ENCODE results near the gene PDGFD. TPM values are rescaled to one million over a fixed set of nuclear protein-coding genes. Genes with fewer than 3 reads are reported as not detected.

The PDGFD gene
- total and polyA plus RNA-seq, 2 donors (not counting 1 experiment from before 2014, with no cell fraction given), result 1.3 TPM

GRCh38 chr11:103995896-103996295 lies 168.1 kb downstream of the PDGFD start:
- no peaks in the 10 kb centered on the region for H3K27me3 ChIP-seq (ENCODE audit: control insufficient read depth, insufficient read depth, low read length)
- TF ChIP-seq EZH2 (IDR thresholded peaks at IDR 0.05; ENCODE audit: low read length, missing control alignments) (no peak), CTCF (conservative IDR thresholded peaks at IDR 0.05 in 1 of 2, IDR thresholded peaks at IDR 0.05 in 1 of 2; ENCODE audit: low read depth in 1 of 2, low read length in 2 of 2) (no peak)
- H3K4me3 ChIP-seq (replicated peaks in 1 of 4; ENCODE audit: control extremely low read depth in 1 of 4, insufficient read depth in 1 of 4, low read depth in 3 of 4, low read length in 4 of 4), result no peak overlapping the region
- H2AFZ ChIP-seq (ENCODE audit: low read length), result no peak overlapping the region
- DNase-seq (ENCODE audit: low read depth in 2 of 2), result peak in 1 of 2 donors; percentile 53
- no peak overlapping the region for H3K4me2 ChIP-seq (ENCODE audit: extremely low read depth, insufficient read depth, low read length)
- H3K9me3 ChIP-seq (ENCODE audit: control insufficient read depth, insufficient read depth, low read depth, low read length), result no peaks in the 10 kb centered on the region
- no peaks in the 10 kb centered on the region for H4K20me1 ChIP-seq (ENCODE audit: control insufficient read depth, extremely low read depth, insufficient read depth, low read length)
- no peak overlapping the region for H3K9ac ChIP-seq (ENCODE audit: insufficient read depth, low read length)
- no peaks in the 10 kb centered on the region for H3K79me2 ChIP-seq (ENCODE audit: control insufficient read depth, insufficient read depth, low read length)
- no peaks in the 10 kb centered on the region for H3K4me1 ChIP-seq (ENCODE audit: control insufficient read depth, extremely low read depth, insufficient read depth, low read length)
- no peaks in the 10 kb centered on the region for H3K36me3 ChIP-seq (ENCODE audit: control insufficient read depth, insufficient read depth, low read length)
- no peak overlapping the region for H3K27ac ChIP-seq (ENCODE audit: insufficient read depth, low read length)

- no peaks in the 10 kb centered on the region for H3K27me3 ChIP-seq (ENCODE audit: control insufficient read depth, insufficient read depth, low read length)
- H3K9ac ChIP-seq (ENCODE audit: insufficient read depth, low read length), result no peak overlapping the region
- H3K27ac ChIP-seq (ENCODE audit: insufficient read depth, low read length), result no peak overlapping the region
- H3K4me2 ChIP-seq (ENCODE audit: extremely low read depth, insufficient read depth, low read length), result no peak overlapping the region
- H3K79me2 ChIP-seq (ENCODE audit: control insufficient read depth, insufficient read depth, low read length), result no peaks in the 10 kb centered on the region
- DNase-seq (ENCODE audit: low read depth in 2 of 2), result no peak
- no peak overlapping the region for H3K4me3 ChIP-seq (replicated peaks in 1 of 4; ENCODE audit: control extremely low read depth in 1 of 4, insufficient read depth in 1 of 4, low read depth in 3 of 4, low read length in 4 of 4)
- H2AFZ ChIP-seq (ENCODE audit: low read length), result no peak overlapping the region
- no peaks in the 10 kb centered on the region for H3K9me3 ChIP-seq (ENCODE audit: control insufficient read depth, insufficient read depth, low read depth, low read length)
- no peak for TF ChIP-seq CTCF (conservative IDR thresholded peaks at IDR 0.05 in 1 of 2, IDR thresholded peaks at IDR 0.05 in 1 of 2; ENCODE audit: low read depth in 1 of 2, low read length in 2 of 2)
- TF ChIP-seq EZH2 (IDR thresholded peaks at IDR 0.05; ENCODE audit: low read length, missing control alignments), result no peak
- no peaks in the 10 kb centered on the region for H4K20me1 ChIP-seq (ENCODE audit: control insufficient read depth, extremely low read depth, insufficient read depth, low read length)
- H3K4me1 ChIP-seq (ENCODE audit: control insufficient read depth, extremely low read depth, insufficient read depth, low read length), result no peaks in the 10 kb centered on the region
- no peaks in the 10 kb centered on the region for H3K36me3 ChIP-seq (ENCODE audit: control insufficient read depth, insufficient read depth, low read length)
Observed at GRCh38 chr11:103994518-103994917, 169.4 kb downstream of the PDGFD start.

GRCh38 chr11:103994094-103994493 lies 169.9 kb downstream of the PDGFD start:
- Histone ChIP-seq H3K27me3 (ENCODE audit: control insufficient read depth, insufficient read depth, low read length) (no peaks in the 10 kb centered on the region), H3K4me2 (ENCODE audit: extremely low read depth, insufficient read depth, low read length) (no peak overlapping the region), H3K4me3 (replicated peaks in 1 of 4; ENCODE audit: control extremely low read depth in 1 of 4, insufficient read depth in 1 of 4, low read depth in 3 of 4, low read length in 4 of 4) (no peak overlapping the region), H3K36me3 (ENCODE audit: control insufficient read depth, insufficient read depth, low read length) (no peaks in the 10 kb centered on the region), H2AFZ (ENCODE audit: low read length) (no peak overlapping the region), H4K20me1 (ENCODE audit: control insufficient read depth, extremely low read depth, insufficient read depth, low read length) (no peaks in the 10 kb centered on the region), H3K27ac (ENCODE audit: insufficient read depth, low read length) (no peak overlapping the region), H3K79me2 (ENCODE audit: control insufficient read depth, insufficient read depth, low read length) (no peaks in the 10 kb centered on the region), H3K4me1 (ENCODE audit: control insufficient read depth, extremely low read depth, insufficient read depth, low read length) (no peaks in the 10 kb centered on the region), H3K9me3 (ENCODE audit: control insufficient read depth, insufficient read depth, low read depth, low read length) (no peaks in the 10 kb centered on the region), H3K9ac (ENCODE audit: insufficient read depth, low read length) (no peak overlapping the region)
- TF ChIP-seq EZH2 (IDR thresholded peaks at IDR 0.05; ENCODE audit: low read length, missing control alignments), result no peak
- no peak for TF ChIP-seq CTCF (conservative IDR thresholded peaks at IDR 0.05 in 1 of 2, IDR thresholded peaks at IDR 0.05 in 1 of 2; ENCODE audit: low read depth in 1 of 2, low read length in 2 of 2)
- DNase-seq (ENCODE audit: low read depth in 2 of 2), result peak in 1 of 2 donors; percentile 61
